Measurements from ENCODE around the gene COL25A1.
"Not testable (repeated sequence)": the region's sequence is repeated elsewhere in the genome, so short reads cannot be mapped to it uniquely, and the experiment has no call there.

The COL25A1 gene

DNA sequence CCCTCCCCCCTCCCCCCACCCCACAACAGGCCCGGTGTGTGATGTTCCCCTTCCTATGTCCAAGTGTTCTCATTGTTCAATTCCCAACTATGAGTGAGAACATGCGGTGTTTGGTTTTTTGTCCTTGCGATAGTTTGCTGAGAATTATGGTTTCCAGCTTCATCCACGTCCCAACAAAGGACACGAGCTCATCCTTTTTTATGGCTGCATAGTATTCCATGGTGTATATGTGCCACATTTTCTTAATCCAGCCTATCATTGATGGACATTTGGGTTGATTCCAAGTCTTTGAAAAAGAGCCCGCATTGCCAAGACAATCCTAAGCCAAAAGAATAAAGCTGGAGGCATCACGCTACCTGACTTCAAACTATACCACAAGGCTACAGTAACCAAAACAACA, 231.8 kb downstream of the COL25A1 start:
- not testable (repeated sequence) for DNase-seq (ENCODE audit: extremely low read depth in 1 of 2, low read depth in 1 of 2)

DNA sequence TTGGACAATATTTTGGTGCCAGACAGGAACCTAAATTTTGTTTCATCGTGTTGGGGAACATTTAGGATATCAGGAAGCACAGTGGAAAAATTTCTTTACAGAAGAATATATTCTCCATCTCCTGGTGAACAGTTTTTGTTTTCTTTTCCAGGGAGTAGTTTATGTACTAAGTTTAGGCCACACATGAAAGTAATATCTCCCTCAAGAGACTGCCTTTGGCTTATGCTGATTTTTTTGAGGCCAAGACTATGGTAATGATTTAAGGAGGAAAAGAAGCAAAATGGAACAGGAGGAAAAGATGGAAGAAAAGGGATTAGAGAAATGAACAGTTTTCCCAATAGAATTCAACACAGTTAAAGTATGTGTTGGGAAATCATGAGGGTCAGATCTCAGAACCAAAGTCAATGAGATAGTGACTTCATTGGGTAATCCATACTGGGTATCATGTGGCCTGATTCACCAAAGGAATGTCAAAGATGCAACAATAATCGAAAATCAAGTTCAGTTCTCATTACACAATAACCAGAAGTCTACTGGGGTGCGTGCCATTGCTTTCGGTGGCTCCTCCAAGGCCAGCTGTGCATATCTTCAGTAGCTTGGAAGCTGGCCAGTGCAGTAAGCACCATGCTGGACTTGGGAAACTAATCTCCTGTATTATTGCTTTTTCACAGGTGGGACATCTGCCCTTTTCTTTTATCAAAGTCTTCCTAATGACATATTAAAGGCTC, 234.8 kb downstream of the COL25A1 start:
- DNase-seq (ENCODE audit: extremely low read depth in 1 of 2, low read depth in 1 of 2) = no peak

DNA sequence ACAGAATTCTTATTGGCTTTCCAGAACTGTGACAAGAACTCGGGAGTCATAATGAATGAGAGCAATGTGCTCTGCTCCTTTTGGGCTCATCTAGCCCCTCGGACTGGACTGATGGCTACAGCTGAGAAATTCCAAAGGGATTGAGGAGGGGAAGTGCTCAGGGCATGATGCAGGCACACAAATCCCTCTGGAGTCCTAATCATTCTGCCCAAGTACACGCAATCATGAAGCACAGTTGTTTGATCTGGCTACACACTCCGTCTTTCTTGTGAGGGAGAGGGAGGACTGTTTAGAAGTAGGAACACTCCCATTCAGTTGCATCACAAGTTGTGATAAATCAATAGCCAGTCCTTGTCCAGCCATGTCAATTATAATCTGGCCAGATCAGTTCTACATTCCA, 237.5 kb downstream of the COL25A1 start:
- DNase-seq (ENCODE audit: extremely low read depth in 1 of 2, low read depth in 1 of 2) = no peak

DNA sequence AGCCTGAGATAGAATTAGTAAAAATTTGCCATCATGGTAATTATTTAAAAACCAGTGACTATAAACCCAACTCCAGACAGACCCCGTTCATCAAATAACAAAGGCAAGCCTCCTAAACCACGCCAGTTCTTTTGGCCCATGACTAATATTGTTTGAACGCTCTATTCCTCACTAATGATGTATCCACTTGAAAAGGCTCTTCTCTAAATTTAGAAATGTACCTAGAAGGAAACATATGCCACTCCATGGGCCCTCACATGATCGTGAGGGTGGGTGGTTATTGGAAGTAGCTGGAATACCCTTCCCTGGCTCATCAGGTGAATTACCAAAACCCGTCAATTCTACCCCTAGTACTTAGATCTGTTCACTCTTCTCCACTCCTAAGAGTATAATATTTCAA, 249.2 kb downstream of the COL25A1 start:
- DNase-seq (ENCODE audit: extremely low read depth in 1 of 2, low read depth in 1 of 2) = no peak

DNA sequence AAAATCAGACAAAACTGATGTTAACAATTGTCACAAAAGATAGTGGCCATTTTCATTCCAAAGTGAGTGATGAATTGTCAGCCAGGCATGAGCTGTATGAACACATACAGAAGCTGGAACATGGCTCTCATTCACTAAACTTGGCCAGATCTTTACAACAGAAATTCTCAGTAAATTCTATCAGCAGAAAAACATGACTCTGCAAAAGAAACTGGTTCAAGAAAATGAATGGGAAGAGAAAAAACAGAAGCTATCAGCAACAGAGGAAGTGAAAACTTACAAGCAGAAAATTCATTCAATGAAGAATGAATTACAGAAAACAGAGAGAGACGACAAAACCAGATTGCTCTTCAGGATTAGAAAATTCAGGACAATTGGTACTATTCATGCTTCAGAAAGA, 249.6 kb downstream of the COL25A1 start:
- DNase-seq (ENCODE audit: extremely low read depth in 1 of 2, low read depth in 1 of 2) = no peak

DNA sequence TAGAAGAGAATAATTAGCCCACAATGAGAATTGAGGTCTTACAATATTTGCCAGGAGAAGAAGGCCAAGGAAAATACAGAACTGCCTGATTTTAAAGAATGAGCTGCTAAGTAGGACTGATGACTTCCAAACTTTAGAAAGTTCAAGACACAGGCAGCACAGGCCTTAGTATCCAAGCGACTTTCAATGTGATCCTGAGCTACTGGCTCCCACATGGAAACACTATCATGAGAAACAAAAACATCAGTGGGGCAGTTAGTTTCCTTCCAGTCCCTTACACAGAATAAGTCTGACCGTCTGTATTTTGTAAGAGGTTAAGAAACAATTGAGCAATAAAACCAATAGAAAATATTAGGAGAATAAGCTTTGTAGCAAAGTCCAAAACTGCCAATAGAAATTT, 251.4 kb downstream of the COL25A1 start:
- no peak for DNase-seq (ENCODE audit: extremely low read depth in 1 of 2, low read depth in 1 of 2)

DNA sequence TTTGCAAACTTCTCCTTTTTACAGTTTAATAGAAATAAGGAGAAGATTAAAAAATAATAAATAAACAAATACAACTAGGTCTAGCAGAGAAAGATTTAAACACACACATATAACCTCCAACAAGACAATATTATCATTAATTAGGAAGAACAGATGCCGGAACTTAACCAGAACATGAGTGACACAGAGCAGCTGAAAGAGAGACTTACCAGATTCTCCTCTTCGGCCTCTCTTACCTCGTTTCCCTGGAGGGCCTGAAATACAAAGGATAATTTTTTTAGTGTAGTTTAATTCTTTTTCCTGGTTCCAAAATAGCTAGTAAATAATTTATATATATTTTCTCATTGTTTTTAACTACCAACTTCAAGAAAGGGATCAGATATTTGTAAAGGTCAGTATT, 252.5 kb downstream of the COL25A1 start:
- no peak for DNase-seq (ENCODE audit: extremely low read depth in 1 of 2, low read depth in 1 of 2)

DNA sequence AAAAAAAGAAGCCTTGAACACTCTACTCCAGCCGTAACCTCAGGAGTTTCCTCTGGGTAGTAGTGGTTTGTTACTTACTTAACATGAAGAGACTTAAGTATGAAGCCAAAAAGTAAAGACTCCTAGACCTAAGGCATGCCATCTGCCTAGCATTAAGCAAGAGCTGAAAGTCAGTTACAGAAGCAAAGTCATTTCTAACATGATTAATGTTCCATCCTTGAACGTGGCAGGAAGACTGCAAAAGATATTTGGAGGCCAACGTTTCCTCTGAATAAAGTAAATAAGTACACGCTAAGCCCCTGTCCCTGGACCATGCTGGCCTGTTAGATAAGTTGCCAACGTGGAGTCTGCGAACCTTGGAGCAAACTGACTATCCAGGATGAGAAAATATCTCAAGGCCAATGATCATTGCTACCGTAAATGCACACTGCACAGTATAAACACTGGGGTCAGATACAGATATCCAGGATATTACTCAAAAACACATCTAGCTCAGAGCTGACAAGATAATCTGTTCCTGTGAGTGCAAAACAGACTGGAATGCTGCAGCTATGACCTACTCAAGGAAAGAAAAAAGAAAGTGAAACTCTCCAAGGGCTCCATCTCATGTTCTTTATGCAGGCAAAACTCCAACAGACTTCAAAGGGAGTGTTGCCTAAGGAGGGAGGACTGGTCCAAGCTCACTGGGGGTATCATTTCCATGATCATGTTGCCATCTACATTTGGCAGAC, 255.8 kb downstream of the COL25A1 start:
- DNase-seq (ENCODE audit: extremely low read depth in 1 of 2, low read depth in 1 of 2) = no peak

DNA sequence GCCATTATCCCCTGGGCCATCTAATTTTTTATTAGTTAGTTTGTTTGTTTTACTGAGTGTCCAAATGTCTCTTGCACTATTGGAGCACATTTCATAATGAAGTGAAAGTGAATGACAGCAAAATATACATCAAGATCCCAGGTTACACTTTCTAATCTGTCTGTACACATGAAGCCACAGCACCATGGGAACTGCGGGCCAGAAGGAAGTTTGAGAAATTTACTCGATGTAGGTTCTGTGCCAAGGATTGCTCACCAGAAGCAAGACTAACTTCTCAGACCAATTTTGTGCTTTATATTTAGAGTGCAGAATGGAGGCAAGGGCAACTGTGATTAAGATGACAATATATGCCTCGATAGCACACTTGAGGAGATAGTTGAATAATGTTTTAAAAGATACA, 258.0 kb downstream of the COL25A1 start:
- DNase-seq (ENCODE audit: extremely low read depth in 1 of 2, low read depth in 1 of 2) = no peak

DNA sequence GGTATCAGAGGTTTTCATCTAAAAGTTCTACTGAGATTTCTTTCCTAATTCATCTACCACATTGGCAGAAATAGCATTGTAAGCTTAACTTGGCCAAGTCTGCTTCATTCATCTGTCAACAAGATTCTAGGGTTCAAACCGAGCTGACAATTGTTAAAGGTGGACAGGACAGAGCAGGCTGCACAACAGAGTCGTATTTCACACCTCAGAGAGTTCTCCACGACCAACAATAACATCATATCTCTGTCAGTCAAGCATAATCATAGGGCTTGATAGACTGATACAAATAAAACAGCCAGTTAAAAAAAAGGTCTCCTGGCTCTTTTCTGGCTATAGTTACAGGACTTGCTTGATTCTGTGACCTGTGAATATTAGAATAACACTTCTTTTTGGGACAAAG, 259.2 kb downstream of the COL25A1 start:
- DNase-seq (ENCODE audit: extremely low read depth in 1 of 2, low read depth in 1 of 2) = no peak

DNA sequence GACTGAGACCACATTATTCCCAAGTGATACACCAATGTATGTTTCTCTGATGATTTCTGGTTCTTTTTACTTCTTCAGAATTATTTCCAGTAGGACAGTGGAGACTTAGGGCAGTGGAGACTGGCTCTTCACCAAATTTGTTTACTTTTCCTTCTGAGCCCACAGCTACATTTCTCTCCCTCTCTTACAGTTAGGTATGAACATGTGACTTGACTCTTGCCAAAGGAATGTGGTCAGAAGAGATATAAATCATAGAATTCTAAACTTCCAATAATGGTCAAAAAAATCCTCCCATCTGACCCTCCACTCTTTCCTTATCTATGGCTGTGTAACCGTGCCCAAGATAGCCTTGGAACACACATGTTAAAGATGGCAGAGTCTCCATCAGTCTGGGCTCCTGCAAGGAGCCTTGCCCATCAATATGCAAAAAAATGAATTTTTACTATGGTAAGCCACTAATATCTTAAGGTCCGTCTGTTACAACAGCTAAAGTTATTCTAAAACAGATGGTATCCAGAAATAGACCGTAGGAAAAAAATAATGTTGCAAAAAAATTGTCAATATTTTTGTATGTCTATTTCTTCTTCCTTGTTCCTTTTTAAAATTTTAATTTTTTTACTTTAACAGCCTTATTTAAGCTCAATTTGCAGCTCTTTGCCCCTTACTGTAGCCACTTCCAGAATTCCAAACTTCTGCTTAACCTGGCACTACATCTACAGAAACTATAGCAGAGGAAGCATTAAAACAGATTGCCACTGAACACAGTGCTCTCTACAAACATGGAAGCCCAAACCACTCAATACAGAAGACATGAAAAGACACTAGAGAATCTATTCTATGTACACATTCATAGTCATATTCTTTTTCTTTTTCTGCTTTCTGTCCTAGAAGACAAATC, 260.7 kb downstream of the COL25A1 start:
- no peak for DNase-seq (ENCODE audit: extremely low read depth in 1 of 2, low read depth in 1 of 2)

DNA sequence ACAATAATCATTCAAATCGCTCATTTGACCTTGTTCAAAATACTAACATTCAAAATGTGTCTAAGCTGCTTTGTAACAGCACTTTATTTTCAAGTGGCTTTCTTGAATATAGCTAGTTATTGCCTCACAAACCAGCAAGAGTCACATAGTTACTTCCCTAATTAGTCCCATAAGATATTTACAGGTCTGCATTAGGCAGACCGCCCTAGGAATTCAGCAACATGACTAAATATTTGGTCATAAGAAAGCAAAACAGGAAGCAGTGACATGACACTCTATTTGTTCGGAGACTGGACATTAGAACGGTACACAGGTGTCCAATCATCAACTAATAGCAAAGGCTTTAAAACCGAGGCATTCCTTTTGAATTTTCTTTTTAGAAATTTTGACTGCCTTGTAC, 262.0 kb downstream of the COL25A1 start:
- no peak for DNase-seq (ENCODE audit: extremely low read depth in 1 of 2, low read depth in 1 of 2)

DNA sequence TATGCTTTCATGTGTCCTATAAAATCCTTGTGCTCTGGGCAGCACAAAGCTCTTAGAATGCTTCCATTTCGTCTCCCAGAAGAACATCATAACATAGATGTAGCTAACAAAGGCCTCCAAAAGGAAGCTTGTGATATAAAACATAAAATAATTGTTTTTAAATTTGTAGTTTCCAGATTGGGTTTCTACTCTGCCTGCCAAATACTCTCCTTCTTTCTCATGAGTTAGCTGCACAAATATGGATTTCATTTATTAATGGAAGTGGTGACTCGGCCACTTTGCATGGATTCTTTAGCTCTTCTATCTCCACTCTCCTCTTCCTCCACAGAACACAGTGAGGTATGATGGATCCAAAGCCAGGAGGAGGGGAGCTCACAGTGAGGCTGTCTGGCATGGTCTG, 265.4 kb downstream of the COL25A1 start:
- DNase-seq (ENCODE audit: extremely low read depth in 1 of 2, low read depth in 1 of 2) = no peak

DNA sequence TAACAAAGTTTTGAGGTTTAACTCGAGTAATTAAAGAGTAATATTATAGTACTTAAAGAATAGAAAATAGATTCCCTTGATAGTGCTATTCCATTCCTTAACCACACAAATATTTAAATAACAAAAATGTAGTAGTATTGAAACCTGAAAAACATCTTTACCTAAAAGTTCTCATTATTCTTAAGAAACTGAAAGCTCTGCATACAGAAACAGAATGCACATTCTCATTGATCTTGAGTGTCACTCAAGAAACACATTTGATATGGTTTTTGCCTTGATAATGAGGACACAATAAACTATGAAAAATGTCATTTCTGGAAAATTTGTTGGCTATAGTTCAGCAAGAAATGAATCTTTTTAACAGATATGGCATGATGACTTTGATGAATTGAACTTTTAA, 268.5 kb downstream of the COL25A1 start:
- DNase-seq (ENCODE audit: extremely low read depth in 1 of 2, low read depth in 1 of 2) = no peak

DNA sequence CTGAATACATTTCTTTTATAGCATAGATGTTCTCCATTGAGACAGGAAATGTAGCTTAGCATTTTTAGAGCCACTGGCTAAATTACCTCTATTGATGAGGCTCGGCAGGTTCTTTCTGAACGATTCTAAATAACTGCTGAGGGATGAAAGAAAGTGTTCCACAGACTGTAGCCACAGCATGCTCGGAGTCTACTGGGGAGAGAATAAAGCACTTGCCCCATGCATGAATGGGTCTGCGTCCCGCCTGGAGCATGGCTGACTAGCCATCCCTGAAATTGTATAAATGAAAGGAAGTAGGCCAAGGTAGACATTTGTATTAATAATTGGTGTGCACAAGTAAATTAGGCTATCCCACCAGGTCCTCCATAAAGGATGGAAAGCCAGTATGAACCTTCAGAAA, 269.8 kb downstream of the COL25A1 start:
- DNase-seq (ENCODE audit: extremely low read depth in 1 of 2, low read depth in 1 of 2) = no peak

DNA sequence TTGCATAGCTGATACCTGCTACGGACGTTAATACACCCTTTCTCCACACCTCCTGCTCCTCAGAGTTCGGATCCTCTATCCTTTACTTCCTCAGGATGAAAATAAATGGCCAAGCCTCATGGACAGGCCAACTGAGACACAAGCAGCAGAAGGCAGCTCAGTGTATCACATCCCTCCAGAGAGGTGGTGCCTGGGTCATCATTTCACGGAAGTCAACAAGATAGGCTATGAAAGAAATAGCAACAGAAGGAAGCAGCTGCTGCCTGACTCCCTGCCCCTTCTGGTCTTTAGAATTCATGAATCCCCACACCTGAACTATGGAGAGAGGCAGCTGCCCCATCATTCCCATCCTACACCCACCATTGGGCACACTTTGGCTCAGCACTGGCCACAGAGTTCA, 272.5 kb downstream of the COL25A1 start:
- DNase-seq (ENCODE audit: extremely low read depth in 1 of 2, low read depth in 1 of 2) = no peak

DNA sequence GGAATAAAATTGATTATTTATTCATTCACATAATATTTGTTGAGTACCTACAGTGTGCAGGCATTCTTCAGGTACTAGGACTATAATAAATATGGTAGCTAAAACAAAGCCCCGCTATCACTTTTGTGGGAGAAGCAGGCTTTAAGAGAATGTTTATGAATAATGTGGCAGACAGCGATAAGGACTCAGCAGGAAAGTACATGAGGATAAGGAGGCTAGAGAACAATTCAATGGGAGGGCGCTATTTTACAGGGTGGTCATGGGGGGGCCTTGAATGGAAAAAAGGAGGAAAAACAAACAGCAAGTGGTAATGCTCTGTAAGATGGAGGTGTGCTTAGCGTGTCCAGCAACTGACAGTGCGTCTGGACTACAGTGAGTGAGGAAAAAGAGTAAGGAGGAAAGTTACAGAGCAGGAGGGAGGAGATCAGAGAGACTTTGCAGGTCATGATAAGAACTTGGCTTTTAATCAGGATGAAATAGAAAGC, 275.4 kb downstream of the COL25A1 start:
- no peak for DNase-seq (ENCODE audit: extremely low read depth in 1 of 2, low read depth in 1 of 2)

DNA sequence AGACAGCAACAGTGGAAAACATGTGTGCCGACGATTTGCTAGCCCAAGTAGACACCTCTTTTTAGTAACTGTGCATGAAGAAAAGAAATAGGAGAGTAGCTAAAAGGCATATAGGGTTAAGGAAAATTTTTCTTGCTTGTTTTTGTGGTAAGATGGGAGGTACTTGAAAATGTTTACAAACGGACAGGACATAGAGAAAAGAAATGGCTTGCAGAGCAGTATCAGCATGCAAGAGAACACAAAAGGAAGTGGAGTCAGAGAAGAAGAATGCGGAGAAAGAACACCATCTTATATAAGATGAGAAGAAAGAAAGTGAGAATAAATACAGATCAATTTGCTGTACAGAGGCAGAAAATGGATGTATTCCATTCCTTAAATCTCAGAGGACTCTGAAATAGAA, 275.9 kb downstream of the COL25A1 start:
- DNase-seq (ENCODE audit: extremely low read depth in 1 of 2, low read depth in 1 of 2) = no peak

DNA sequence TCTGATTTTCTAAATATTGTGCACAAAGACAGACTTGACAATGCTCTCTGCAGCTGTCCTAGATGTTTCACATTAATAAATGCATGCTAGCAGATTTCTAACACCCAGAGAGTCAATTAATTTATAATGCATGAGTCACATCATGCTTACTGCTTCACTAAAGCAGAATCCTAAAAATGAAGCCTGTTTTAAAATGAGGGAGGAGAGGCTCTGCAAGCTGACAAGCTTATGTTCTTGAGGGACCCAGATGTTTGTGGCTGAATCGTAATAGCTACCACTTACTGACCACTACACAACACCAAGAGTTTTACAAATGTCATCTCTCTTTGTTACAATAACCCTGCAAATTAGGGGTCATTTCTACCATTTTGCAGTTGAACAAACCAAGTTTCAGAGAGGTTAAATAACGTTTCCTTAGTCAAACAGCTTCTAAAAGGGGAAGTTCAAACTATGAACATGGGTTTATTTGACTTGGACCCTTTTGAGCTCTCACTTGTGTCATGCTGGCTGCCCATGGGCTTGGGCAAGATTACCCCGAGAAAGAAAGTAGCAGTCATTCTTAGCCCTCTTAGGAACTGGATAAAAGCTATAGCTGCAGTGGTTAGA, 276.9 kb downstream of the COL25A1 start:
- no peak for DNase-seq (ENCODE audit: extremely low read depth in 1 of 2, low read depth in 1 of 2)

DNA sequence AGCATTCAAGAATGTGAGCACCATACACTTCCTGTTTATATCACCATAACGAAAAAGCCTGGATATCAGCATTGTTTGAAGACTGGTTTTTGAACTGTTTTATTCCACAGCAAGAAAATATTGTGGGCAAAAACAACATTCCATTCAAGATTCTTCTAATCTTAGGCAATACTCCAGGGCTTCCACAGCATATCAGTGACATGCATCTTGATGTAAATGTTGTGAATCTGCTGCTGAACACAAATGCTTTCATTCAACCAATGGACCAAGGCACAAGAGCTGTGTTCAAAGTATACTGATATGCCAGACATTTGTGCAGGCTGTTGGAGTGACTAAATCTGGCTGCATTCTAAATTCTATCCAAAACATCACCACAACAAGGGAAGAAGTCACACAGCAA, 279.5 kb downstream of the COL25A1 start:
- no peak for DNase-seq (ENCODE audit: extremely low read depth in 1 of 2, low read depth in 1 of 2)

DNA sequence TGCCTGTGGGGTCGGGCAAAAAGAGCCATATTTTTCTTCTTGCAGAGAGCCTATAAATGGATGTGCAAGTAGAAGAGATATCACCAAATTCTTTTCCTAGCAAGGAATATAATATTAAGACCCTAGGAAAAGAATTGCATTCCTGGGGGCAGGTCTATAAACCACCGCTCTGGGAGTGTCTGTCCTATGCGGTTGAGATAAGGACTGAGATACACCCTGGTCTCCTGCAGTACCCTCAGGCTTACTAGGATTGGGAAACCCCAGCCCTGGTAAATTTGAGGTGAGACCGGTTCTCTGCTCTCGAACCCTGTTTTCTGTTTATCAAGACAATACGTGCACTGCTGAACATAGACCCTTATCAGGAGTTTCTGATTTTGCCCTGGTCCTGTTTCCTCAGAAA, 280.8 kb downstream of the COL25A1 start:
- DNase-seq (ENCODE audit: extremely low read depth in 1 of 2, low read depth in 1 of 2) = not testable (repeated sequence)

Data from stimulated activated CD8-positive, alpha-beta memory T cell treated with anti-CD3 and anti-CD28 coated beads, Interleukin-7, amount 100 ng/mL, for 48 hours (primary cell).